HepG2 (cell line): Measurements from ENCODE around the gene TMEM86B. TPM values are rescaled to one million over a fixed set of nuclear protein-coding genes. Genes with fewer than 3 reads are reported as not detected.

Source experiments
- CSRNP1 ChIP-seq: sonication (generic); formaldehyde crosslinking; IDR thresholded peaks from 2 replicates; pipeline ENCODE4 v1.8.1; 2023; ENCODE audit warnings: mild to moderate bottlenecking, missing genetic modification reagents
- ETV5 ChIP-seq: IDR thresholded peaks from 2 replicates; pipeline ENCODE4 v1.6.1; 2018; ENCODE audit warnings: missing biosample characterization, missing genetic modification reagents, inconsistent platforms, borderline replicate concordance
- FLYWCH1 ChIP-seq: sonication (generic); formaldehyde crosslinking; IDR thresholded peaks from 2 replicates; pipeline ENCODE4 v1.8.1; 2023; ENCODE audit warnings: mild to moderate bottlenecking, missing genetic modification reagents
- IKZF4 ChIP-seq: sonication (generic); formaldehyde crosslinking; IDR thresholded peaks from 2 replicates; pipeline ENCODE4 v1.5.1; 2020; ENCODE audit warnings: borderline replicate concordance, mild to moderate bottlenecking, low read depth, missing genetic modification reagents; ENCODE audit errors: not compliant biosample characterization
- KLF11 ChIP-seq: IDR thresholded peaks from 2 replicates; pipeline ENCODE4 v1.6.1; 2016; ENCODE audit warnings: missing compliant biosample characterization
- MAX ChIP-seq: IDR thresholded peaks from 2 replicates; pipeline ENCODE4 v1.6.1; 2012; ENCODE audit warnings: inconsistent platforms
- NR2F6 ChIP-seq, 2 experiments: IDR thresholded peaks; 2 replicates each; pipeline ENCODE4 v1.6.1; 2016; ENCODE audit warnings: antibody characterized with exemption in 1 of 2, mild to moderate bottlenecking in 1 of 2
- RBM22 ChIP-seq: fragments of 200-400 bp; formaldehyde crosslinking; optimal IDR thresholded peaks from 2 replicates; pipeline ENCODE3; 2017; ENCODE audit warnings: mild to moderate bottlenecking, low read length, moderate library complexity
- REST ChIP-seq, 2 experiments: IDR thresholded peaks; 2 replicates each; pipeline ENCODE4 v1.6.1; 2011 to 2012; ENCODE audit warnings: low read length in 2 of 2, borderline replicate concordance in 1 of 2, low read depth in 1 of 2, mild to moderate bottlenecking in 1 of 2, moderate library complexity in 1 of 2
- SRSF1 ChIP-seq: fragments of 200-400 bp; formaldehyde crosslinking; optimal IDR thresholded peaks from 2 replicates; pipeline ENCODE3; 2017; ENCODE audit warnings: mild to moderate bottlenecking, low read depth, low read length, moderate library complexity
- THAP11 ChIP-seq: IDR thresholded peaks from 2 replicates; pipeline ENCODE4 v1.6.1; 2016; ENCODE audit warnings: missing biosample characterization, missing genetic modification reagents
- ZBTB10 ChIP-seq: sonication (generic); formaldehyde crosslinking; IDR thresholded peaks from 2 replicates; pipeline ENCODE4 v1.4.0; 2020; ENCODE audit warnings: missing genetic modification reagents, borderline replicate concordance
- ZBTB21 ChIP-seq: sonication (generic); formaldehyde crosslinking; IDR thresholded peaks from 2 replicates; pipeline ENCODE4 v1.4.0; 2020; ENCODE audit warnings: missing genetic modification reagents
- ZFP82 ChIP-seq: sonication (generic); formaldehyde crosslinking; IDR thresholded peaks from 2 replicates; pipeline ENCODE4 v1.5.1; 2020; ENCODE audit warnings: mild to moderate bottlenecking, missing genetic modification reagents, borderline replicate concordance
- ZKSCAN8 ChIP-seq: IDR thresholded peaks from 2 replicates; pipeline ENCODE4 v1.6.1; 2016; ENCODE audit warnings: borderline replicate concordance, missing genetic modification reagents, missing compliant biosample characterization
- ZNF124 ChIP-seq: sonication (generic); formaldehyde crosslinking; IDR thresholded peaks from 2 replicates; pipeline ENCODE4 v1.4.0; 2020; ENCODE audit warnings: missing genetic modification reagents
- ZNF138 ChIP-seq: sonication (generic); formaldehyde crosslinking; IDR thresholded peaks from 2 replicates; pipeline ENCODE4 v1.5.0; 2020; ENCODE audit warnings: mild to moderate bottlenecking, low read depth, missing genetic modification reagents
- ZNF274 ChIP-seq: sonication (generic); formaldehyde crosslinking; IDR thresholded peaks from 2 replicates; pipeline ENCODE4 v1.5.1; 2020; ENCODE audit warnings: mild to moderate bottlenecking, missing genetic modification reagents
- ZNF296 ChIP-seq: sonication (generic); formaldehyde crosslinking; conservative IDR thresholded peaks from 2 replicates; pipeline ENCODE4 v1.5.0; 2020; ENCODE audit warnings: mild to moderate bottlenecking, missing genetic modification reagents
- ZNF34 ChIP-seq: sonication (generic); formaldehyde crosslinking; IDR thresholded peaks from 2 replicates; pipeline ENCODE4 v1.4.0; 2020; ENCODE audit warnings: mild to moderate bottlenecking, missing genetic modification reagents, borderline replicate concordance
- ZNF766 ChIP-seq: sonication (generic); formaldehyde crosslinking; IDR thresholded peaks from 2 replicates; pipeline ENCODE4 v1.5.0; 2020; ENCODE audit warnings: missing genetic modification reagents, borderline replicate concordance
- polyA plus RNA-seq, 8 experiments: library from polyadenylated mRNA; depleted of rRNA in 3 of 8; stranded (reverse) in 7 of 8; unstranded in 1 of 8; fragments of >200 nt; fragmentation: Illumina TruSeq in 4 of 8; extraction: Trizol in 4 of 8; gene quantifications; 2 replicates each; pipeline versions ENCODE4 v1.2.1 to v1.2.3, GENCODE V29; 2011 to 2016; ENCODE audit warnings: low read depth in 4 of 8, missing spikeins in 1 of 8, mixed read lengths in 1 of 8; ENCODE audit not compliant: insufficient read depth in 1 of 8
- total RNA-seq, 5 experiments: library from RNA; depleted of rRNA; stranded (reverse); fragments of >200 nt; fragmentation: Illumina TruSeq; extraction: Trizol; gene quantifications; 2 replicates each; pipeline ENCODE4 v1.2.3, GENCODE V29; 2016; ENCODE audit warnings: low read depth in 1 of 5

The TMEM86B gene
- total and polyA plus RNA-seq, 2 of the 13 experiments (the other 11 are each of a cell fraction or from before 2014, with no cell fraction given): 7.7 to 9.6 TPM

GRCh38 chr19:55216461-55217198, 11.9 kb downstream of the TMEM86B start (continued):
- TF ChIP-seq ZBTB10 (CRISPR knock-in tag): no peak
- TF ChIP-seq ZNF138: peak; percentile 91; the same call in 1 of the 2 replicates
- peak; percentile 77 for TF ChIP-seq MAX
- peak; percentile 96 for TF ChIP-seq ETV5 (CRISPR knock-in tag)
- peak; percentile 99 to 100 for TF ChIP-seq REST (IDR thresholded peaks at IDR 0.05; ENCODE audit: borderline replicate concordance in 1 of 2, low read depth in 1 of 2, low read length in 2 of 2)
- TF ChIP-seq ZKSCAN8 (CRISPR knock-in tag): peak; percentile 75; the same call in 1 of the 2 replicates
- 0 out of 2 replicates have a peak, but pooled peaks have one; percentile 47 for TF ChIP-seq FLYWCH1
- TF ChIP-seq ZFP82 (CRISPR knock-in tag): no peak
- peak; percentile 58 for TF ChIP-seq ZBTB21 (CRISPR knock-in tag)
- 0 out of 2 replicates have a peak, but pooled peaks have one; percentile 80 for TF ChIP-seq ZNF766 (CRISPR knock-in tag)
- TF ChIP-seq ZNF124: peak; percentile 77
- no peak for TF ChIP-seq RBM22
- 0 out of 2 replicates have a peak, but pooled peaks have one; percentile 42 for TF ChIP-seq NR2F6 (IDR thresholded peaks at IDR 0.05)
- peak; percentile 61 for TF ChIP-seq NR2F6 (CRISPR knock-in tag; IDR thresholded peaks at IDR 0.05)
- TF ChIP-seq ZNF296: peak; percentile 95
- TF ChIP-seq KLF11 (CRISPR knock-in tag): peak; percentile 96
- TF ChIP-seq THAP11 (CRISPR knock-in tag): peak; percentile 93
- peak; percentile 91 for TF ChIP-seq CSRNP1 (CRISPR knock-in tag)
- no peak for TF ChIP-seq SRSF1
- TF ChIP-seq ZNF274 (CRISPR knock-in tag): peak; percentile 79
- peak; percentile 91; the same call in 1 of the 2 replicates for TF ChIP-seq ZNF34 (CRISPR knock-in tag)
- TF ChIP-seq IKZF4: peak; percentile 99
